WERI-Rb-1 (cell line): ENCODE measurements around the gene CLTRN.

Source experiments
- DNase-seq: peaks from one replicate; pipeline ENCODE4 v3.0.0-alpha.2; 2020
- H3K27ac ChIP-seq: fragments of 250-450 bp; sonication (Bioruptor Pico); 2 replicates; pipeline ENCODE4 v1.5.1; 2020; ENCODE audit warnings: mild to moderate bottlenecking, moderate library complexity
- H3K27me3 ChIP-seq: fragments of 250-450 bp; sonication (Bioruptor Pico); 2 replicates; pipeline ENCODE4 v1.5.1; 2021; ENCODE audit warnings: mild to moderate bottlenecking, low read depth, moderate library complexity; ENCODE audit not compliant: insufficient read depth, severe bottlenecking
- H3K36me3 ChIP-seq: fragments of 250-450 bp; sonication (Bioruptor Pico); 2 replicates; pipeline ENCODE4 v1.5.1; 2020; ENCODE audit warnings: mild to moderate bottlenecking, moderate library complexity
- H3K4me3 ChIP-seq: 2 replicates; pipeline ENCODE4 v1.5.1; 2011; ENCODE audit warnings: low read depth, mild to moderate bottlenecking, control low read depth, low read length
- H3K9me3 ChIP-seq: fragments of 250-450 bp; sonication (Bioruptor Pico); 2 replicates; pipeline ENCODE4 v1.5.1; 2021; ENCODE audit warnings: mild to moderate bottlenecking, moderate library complexity; ENCODE audit not compliant: severe bottlenecking
- TF ChIP-seq, protein P1 (sequence below): IDR thresholded peaks from 2 replicates; pipeline ENCODE4 v1.5.1; 2011; ENCODE audit warnings: low read depth, mild to moderate bottlenecking, control low read depth, inconsistent platforms, low read length

Gene CLTRN

GRCh38 chrX:15645266-15645665 is 19.3 kb downstream of the CLTRN start:
- no peak for DNase-seq
- H3K36me3 ChIP-seq, result no peaks in the 10 kb centered on the region
- H3K9me3 ChIP-seq, result no peaks in the 10 kb centered on the region
- peaks cover 12% of the 10 kb centered on the region for H3K27me3 ChIP-seq
- TF ChIP-seq, protein P1, sequence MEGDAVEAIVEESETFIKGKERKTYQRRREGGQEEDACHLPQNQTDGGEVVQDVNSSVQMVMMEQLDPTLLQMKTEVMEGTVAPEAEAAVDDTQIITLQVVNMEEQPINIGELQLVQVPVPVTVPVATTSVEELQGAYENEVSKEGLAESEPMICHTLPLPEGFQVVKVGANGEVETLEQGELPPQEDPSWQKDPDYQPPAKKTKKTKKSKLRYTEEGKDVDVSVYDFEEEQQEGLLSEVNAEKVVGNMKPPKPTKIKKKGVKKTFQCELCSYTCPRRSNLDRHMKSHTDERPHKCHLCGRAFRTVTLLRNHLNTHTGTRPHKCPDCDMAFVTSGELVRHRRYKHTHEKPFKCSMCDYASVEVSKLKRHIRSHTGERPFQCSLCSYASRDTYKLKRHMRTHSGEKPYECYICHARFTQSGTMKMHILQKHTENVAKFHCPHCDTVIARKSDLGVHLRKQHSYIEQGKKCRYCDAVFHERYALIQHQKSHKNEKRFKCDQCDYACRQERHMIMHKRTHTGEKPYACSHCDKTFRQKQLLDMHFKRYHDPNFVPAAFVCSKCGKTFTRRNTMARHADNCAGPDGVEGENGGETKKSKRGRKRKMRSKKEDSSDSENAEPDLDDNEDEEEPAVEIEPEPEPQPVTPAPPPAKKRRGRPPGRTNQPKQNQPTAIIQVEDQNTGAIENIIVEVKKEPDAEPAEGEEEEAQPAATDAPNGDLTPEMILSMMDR, result no peak
- no peak overlapping the region for H3K27ac ChIP-seq
- no peak overlapping the region for H3K4me3 ChIP-seq

DNA sequence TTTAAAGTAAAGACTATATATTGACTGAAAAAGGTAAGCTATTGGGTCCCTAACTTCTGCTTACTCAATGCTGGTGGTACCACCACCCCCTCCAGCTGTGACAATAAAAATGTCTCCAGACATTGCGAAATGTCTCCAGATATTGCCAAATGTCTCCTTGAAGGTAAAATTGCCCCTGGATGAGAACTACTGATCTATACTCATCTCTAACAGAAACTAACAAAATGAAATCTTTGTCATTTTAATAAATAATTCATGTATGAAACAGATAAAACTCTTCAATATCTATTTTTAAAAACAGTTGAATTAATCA is 20.1 kb downstream of the CLTRN start:
- H3K27ac ChIP-seq, result no peak overlapping the region
- no peak overlapping the region for H3K4me3 ChIP-seq
- H3K9me3 ChIP-seq, result no peaks in the 10 kb centered on the region
- TF ChIP-seq, protein P1, result no peak
- no peaks in the 10 kb centered on the region for H3K36me3 ChIP-seq
- no peak for DNase-seq
- H3K27me3 ChIP-seq, result peaks cover 12% of the 10 kb centered on the region

- TF ChIP-seq, protein P1, result no peak
Observed at GRCh38 chrX:15643786-15644559, 20.6 kb downstream of the CLTRN start.

GRCh38 chrX:15631637-15632036 is 33.0 kb downstream of the CLTRN start:
- TF ChIP-seq, protein P1, result no peak
- Histone ChIP-seq H3K27me3 (peaks cover 20% of the 10 kb centered on the region), H3K9me3 (no peaks in the 10 kb centered on the region), H3K4me3 (no peak overlapping the region), H3K36me3 (no peaks in the 10 kb centered on the region), H3K27ac (no peak overlapping the region)
- no peak for DNase-seq

More at GRCh38 chrX:15643786-15644559, 20.6 kb downstream of the CLTRN start:
- Histone ChIP-seq H3K36me3 (no peaks in the 10 kb centered on the region), H3K4me3 (no peak overlapping the region), H3K27ac (no peak overlapping the region), H3K9me3 (no peaks in the 10 kb centered on the region), H3K27me3 (peaks cover 12% of the 10 kb centered on the region)
- DNase-seq, result no peak

- Histone ChIP-seq H3K36me3 (no peaks in the 10 kb centered on the region), H3K4me3 (no peak overlapping the region), H3K9me3 (no peaks in the 10 kb centered on the region), H3K27me3 (peaks cover 32% of the 10 kb centered on the region), H3K27ac (no peak overlapping the region)
- TF ChIP-seq, protein P1, result no peak
- DNase-seq, result no peak
Observed at GRCh38 chrX:15623054-15623453, 41.6 kb downstream of the CLTRN start.
